A549 (cell line): Measurements from ENCODE around the gene MYADML2. TPM values are rescaled to one million over a fixed set of nuclear protein-coding genes. Genes with fewer than 3 reads are reported as not detected.
A peak's percentile ranks its signal among the peaks of the same experiment; 100 is the strongest.

Source experiments
- ATAC-seq, 2 experiments: fragments of 200-7000 bp in 1 of 2; fragments of >200 bp in 1 of 2; cut with Nextera tagmentation in 1 of 2; cut with Tn5 transposase in 1 of 2; 3 replicates each; pipeline versions ENCODE4 v1.8.0 to v1.9.1; 2018 to 2020; ENCODE audit warnings: mild to moderate bottlenecking in 1 of 2, moderate library complexity in 1 of 2
- CTCF ChIA-PET: fragments of 300-600 bp; sonication (Branson Sonifier 250); formaldehyde crosslinking; extraction: SDS; loops from one replicate; lab custom pipeline; 2021; ENCODE audit warnings: antibody characterized with exemption, inconsistent platforms; lab: Yijun Ruan, JAX
- POLR2A ChIA-PET: fragments of 350-600 bp; formaldehyde crosslinking; extraction: SDS; loops from one replicate; lab custom pipeline; 2021; ENCODE audit warnings: antibody characterized with exemption, inconsistent platforms; lab: Yijun Ruan, JAX
- DNase-seq, 2 experiments: peaks; one replicate each; pipeline versions ENCODE4 v3.0.0 to v3.0.0-alpha.2; 2011 to 2016; ENCODE audit warnings: low read depth in 1 of 2, low spot score in 1 of 2
- FAIRE-seq: peaks from 2 replicates; lab custom pipeline; 2011; peaks lifted over from hg19 to GRCh38; lab: Jason Lieb, UNC
- H3K27ac ChIP-seq, 2 experiments: fragments of >200 bp; sonication (Bioruptor Twin); formaldehyde crosslinking; 3 replicates each; pipeline ENCODE4 v1.5.1; 2016 to 2017
- H3K4me1 ChIP-seq: fragments of >200 bp; sonication (Bioruptor Twin); formaldehyde crosslinking; 3 replicates; pipeline ENCODE4 v1.6.1; 2016
- H3K4me2 ChIP-seq: fragments of >200 bp; sonication (Bioruptor Twin); formaldehyde crosslinking; 3 replicates; pipeline ENCODE4 v1.6.1; 2016
- H3K4me3 ChIP-seq: fragments of >200 bp; sonication (Bioruptor Twin); formaldehyde crosslinking; 3 replicates; pipeline ENCODE4 v1.5.1; 2016
- H3K9me3 ChIP-seq: fragments of >200 bp; sonication (Bioruptor Twin); formaldehyde crosslinking; 3 replicates; pipeline ENCODE4 v1.6.1; 2016
- CBX2 ChIP-seq: fragments of 200-600 bp; sonication (generic); IDR thresholded peaks from 2 replicates; pipeline ENCODE4 v1.6.1; 2016; ENCODE audit warnings: low read depth, mild to moderate bottlenecking, borderline replicate concordance
- CEBPB ChIP-seq, 2 experiments: fragments of >200 bp in 1 of 2; sonication (Bioruptor Twin) in 1 of 2; formaldehyde crosslinking in 1 of 2; IDR thresholded peaks; 2 replicates each; pipeline ENCODE4 v1.6.1; 2012 to 2016
- CHD4 ChIP-seq: fragments of 200-600 bp; sonication (generic); IDR thresholded peaks from 2 replicates; pipeline ENCODE4 v1.6.1; 2016; ENCODE audit warnings: antibody characterized with exemption, mild to moderate bottlenecking, borderline replicate concordance
- EHF ChIP-seq: fragments of 250-450 bp; sonication (Bioruptor Pico); IDR thresholded peaks from 2 replicates; pipeline ENCODE4 v1.5.0; 2020; ENCODE audit warnings: mild to moderate bottlenecking
- EHMT2 ChIP-seq: fragments of 200-600 bp; sonication (generic); IDR thresholded peaks from 2 replicates; pipeline ENCODE4 v1.6.1; 2016; ENCODE audit warnings: antibody characterized with exemption, low read depth, mild to moderate bottlenecking, moderate library complexity
- FOXS1 ChIP-seq: fragments of 250-450 bp; sonication (Bioruptor Pico); IDR thresholded peaks from 2 replicates; pipeline ENCODE4 v1.5.0; 2020; ENCODE audit warnings: mild to moderate bottlenecking, moderate library complexity
- HDAC2 ChIP-seq: fragments of 200-600 bp; sonication (generic); IDR thresholded peaks from 2 replicates; pipeline ENCODE4 v1.6.1; 2016
- JUN ChIP-seq, 2 experiments: fragments of >200 bp; sonication (Bioruptor Twin); formaldehyde crosslinking; IDR thresholded peaks; 2 replicates in 1 of 2; 3 replicates in 1 of 2; pipeline ENCODE4 v1.6.1; 2016 to 2017
- MYC ChIP-seq: IDR thresholded peaks from 2 replicates; pipeline ENCODE4 v1.6.1; 2012; ENCODE audit warnings: mild to moderate bottlenecking, inconsistent platforms, low read length, improper control_type of control experiment, borderline replicate concordance
- NPAS2 ChIP-seq: fragments of 250-450 bp; sonication (Bioruptor Pico); IDR thresholded peaks from 2 replicates; pipeline ENCODE4 v1.8.0; 2022; ENCODE audit warnings: mild to moderate bottlenecking, moderate library complexity, borderline replicate concordance
- POLR2A ChIP-seq: IDR thresholded peaks from 2 replicates; pipeline ENCODE4 v1.6.1; 2012; ENCODE audit warnings: mild to moderate bottlenecking, low read length
- POLR2AphosphoS2 ChIP-seq: conservative IDR thresholded peaks from 2 replicates; pipeline ENCODE4 v1.6.1; 2012; ENCODE audit warnings: low read length, improper control_type of control experiment, inconsistent platforms
- TFCP2L1 ChIP-seq: fragments of 250-450 bp; sonication (Bioruptor Pico); IDR thresholded peaks from 2 replicates; pipeline ENCODE4 v1.5.0; 2021; ENCODE audit warnings: mild to moderate bottlenecking
- TP53 ChIP-seq: fragments of 250-450 bp; sonication (Bioruptor Pico); IDR thresholded peaks from 2 replicates; pipeline ENCODE4 v1.5.0; 2021; ENCODE audit warnings: mild to moderate bottlenecking, moderate library complexity
- ZFP36 ChIP-seq: fragments of 450-650 bp; IDR thresholded peaks from 2 replicates; pipeline ENCODE4 v1.6.1; 2014; ENCODE audit warnings: borderline replicate concordance; ENCODE audit not compliant: partially characterized antibody
- WGBS: methylation state at CpG from one replicate; pipeline ENCODE4 v1.1.6; 2017; ENCODE audit errors: missing lambda C conversion rate; 5-methylcytosine and 5-hydroxymethylcytosine counted together
- polyA plus RNA-seq, 4 experiments: library from polyadenylated mRNA; depleted of rRNA in 3 of 4; stranded (reverse); fragments of >200 nt; fragmentation: RNase III in 1 of 4; extraction: RNeasy Plus Mini Kit Qiagen cat#74134 plus additional on column Dnase treatment in 1 of 4; gene quantifications; 2 replicates in 3 of 4; 3 replicates in 1 of 4; pipeline ENCODE4 v1.2.3, GENCODE V29; 2011 to 2017
- TF ChIP-seq, protein P1 (sequence below): fragments of 250-450 bp; sonication (Bioruptor Pico); IDR thresholded peaks from 2 replicates; pipeline ENCODE4 v1.5.0; 2020; ENCODE audit warnings: low read depth, mild to moderate bottlenecking, moderate library complexity
- TF ChIP-seq, protein P2 (sequence below): fragments of 450-650 bp; IDR thresholded peaks from 2 replicates; pipeline ENCODE4 v1.6.1; 2014; ENCODE audit warnings: antibody characterized with exemption
- TF ChIP-seq, protein P3 (sequence below): IDR thresholded peaks from 2 replicates; pipeline ENCODE4 v1.6.1; 2012

MYADML2 gene
- polyA plus RNA-seq, 2 of the 4 experiments (the other 2 are of a cell fraction), result not detected

DNA sequence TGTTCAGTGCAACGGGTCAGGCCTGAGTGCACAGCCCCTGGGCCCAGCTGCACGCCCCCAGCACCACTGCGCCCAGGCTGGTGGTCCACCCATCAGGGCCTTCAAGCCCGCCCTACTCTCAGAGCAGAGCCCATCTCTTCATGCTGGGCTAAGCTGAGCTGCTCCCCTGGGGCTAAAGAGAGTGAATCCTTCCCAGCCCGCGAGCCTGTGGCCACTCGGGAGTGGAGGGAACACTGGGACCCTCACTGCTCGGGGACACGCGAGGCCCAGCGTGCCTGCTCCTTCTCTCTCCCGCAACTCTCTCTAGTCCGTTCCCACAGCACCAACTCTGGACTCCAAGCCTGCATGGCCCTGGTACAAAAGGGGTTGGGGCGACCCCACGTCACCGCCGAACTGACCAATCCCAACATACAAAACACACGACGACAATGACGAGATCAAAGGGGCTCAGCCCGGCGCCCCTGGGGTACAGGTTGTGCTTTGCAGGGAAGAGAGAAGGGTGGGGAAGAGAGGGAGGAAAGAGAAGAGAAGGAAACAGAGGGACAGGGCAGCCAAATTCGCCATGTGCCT is 25.0 kb downstream of the MYADML2 start:
- 0 out of 2 replicates have a peak, but pooled peaks have one; percentile 51 for TF ChIP-seq TFCP2L1 (CRISPR knock-in tag)
- no peak; the same call in 1 of the 2 replicates for TF ChIP-seq POLR2A
- no peak for TF ChIP-seq MYC
- Histone ChIP-seq H3K4me3 (peak overlapping the region; percentile 57), H3K9me3 (no peaks in the 10 kb centered on the region), H3K27ac (peak overlapping the region; percentile 96 to 98), H3K4me1 (peaks cover 77% of the 10 kb centered on the region), H3K4me2 (peak overlapping the region; percentile 96)
- 91% methylated on average over 23 of the region's 23 CpGs for WGBS
- ATAC-seq (no peak), DNase-seq (no peak), FAIRE-seq (no peak)
- POLR2A ChIA-PET, result interaction anchor here (1.1 kb wide), 2 partner anchors 56 to 89 kb away, joined by 3 read pairs; partner anchors contain the start of gene MCRIP1
- CTCF ChIA-PET, result interaction anchor here (1.0 to 12.8 kb wide), 8 partner anchors 10 to 188 kb away, joined by 3 to 99 read pairs (median 22); partner anchors contain the start of genes ARHGDIA, CENPX, LRRC45 and NOTUM

DNA sequence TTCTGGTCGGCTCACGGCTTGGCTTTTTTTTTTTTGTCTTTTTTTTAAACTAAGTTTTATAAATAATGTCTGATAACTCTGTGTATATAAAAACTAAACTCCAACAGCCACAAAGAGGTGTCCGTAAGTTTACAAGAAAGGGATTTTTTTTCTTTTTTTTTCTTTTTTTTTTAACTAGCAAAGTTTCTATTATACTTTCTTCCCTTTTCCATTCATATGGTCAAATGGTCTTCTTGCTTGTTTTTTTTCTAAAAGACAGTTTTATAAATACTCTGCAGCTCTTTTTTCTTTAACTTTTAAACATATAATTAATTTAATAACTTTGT is 25.5 kb downstream of the MYADML2 start:
- POLR2A ChIA-PET, result no interaction called here
- CTCF ChIA-PET, result interaction anchor here (2.2 kb wide), 1 partner anchor 38 kb away, joined by 8 read pairs; no protein-coding TSS in a partner anchor

DNA sequence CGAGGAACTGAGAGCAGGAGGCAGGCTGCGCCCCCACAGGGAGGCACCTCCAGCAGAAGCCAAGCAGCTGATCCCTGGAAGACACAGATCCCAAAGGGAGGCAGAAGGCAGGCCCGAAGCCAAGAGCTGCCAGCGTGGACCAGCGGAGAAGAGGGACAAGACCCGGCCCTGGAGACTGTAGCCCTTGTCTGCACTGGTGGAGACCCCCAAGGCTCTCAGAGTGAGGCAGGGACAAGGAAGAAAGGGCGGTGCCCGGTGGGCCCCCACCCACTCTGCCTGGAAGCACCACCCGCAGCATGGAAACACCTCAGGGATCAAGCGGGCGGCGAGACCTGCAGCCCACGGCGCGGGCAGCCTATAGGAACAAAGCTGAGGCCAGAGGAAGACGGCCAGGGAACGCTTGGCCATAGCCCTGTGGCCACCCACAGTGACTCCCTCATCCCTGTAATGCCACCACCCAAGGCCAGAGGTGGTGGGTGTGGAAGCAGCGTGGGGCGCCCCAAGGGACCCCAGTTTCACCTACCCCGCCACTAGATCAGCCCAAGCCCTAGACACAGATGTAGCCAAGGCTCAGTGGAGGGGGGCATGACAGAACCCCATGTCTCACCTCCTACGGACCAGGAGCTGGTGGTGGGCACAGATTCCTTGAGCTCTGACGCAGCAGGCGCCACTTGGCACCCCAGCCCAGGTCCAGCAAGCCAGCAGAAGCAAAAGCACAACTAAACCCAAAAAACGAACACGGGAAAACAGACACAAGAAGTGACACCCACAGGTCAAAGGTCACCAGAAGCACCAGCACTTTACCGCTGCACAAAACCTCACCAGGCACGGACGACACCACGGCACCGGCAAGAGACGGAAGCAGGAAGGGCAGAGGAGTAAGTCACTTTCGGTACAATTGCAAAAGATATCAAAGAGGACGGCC is 26.2 kb downstream of the MYADML2 start:
- DNase-seq (no peak), FAIRE-seq (no peak), ATAC-seq (no peak)
- 92% methylated on average over 33 of the region's 33 CpGs for WGBS
- TF ChIP-seq, protein P1, sequence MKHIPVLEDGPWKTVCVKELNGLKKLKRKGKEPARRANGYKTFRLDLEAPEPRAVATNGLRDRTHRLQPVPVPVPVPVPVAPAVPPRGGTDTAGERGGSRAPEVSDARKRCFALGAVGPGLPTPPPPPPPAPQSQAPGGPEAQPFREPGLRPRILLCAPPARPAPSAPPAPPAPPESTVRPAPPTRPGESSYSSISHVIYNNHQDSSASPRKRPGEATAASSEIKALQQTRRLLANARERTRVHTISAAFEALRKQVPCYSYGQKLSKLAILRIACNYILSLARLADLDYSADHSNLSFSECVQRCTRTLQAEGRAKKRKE, result no peak
- TF ChIP-seq ZFP36 (no peak), CHD4 (no peak)
- no peak overlapping the region for H3K4me3 ChIP-seq
- H3K9me3 ChIP-seq, result no peaks in the 10 kb centered on the region
- peak overlapping the region; percentile 96 for H3K4me2 ChIP-seq
- CTCF ChIA-PET, result interaction anchor here (2.2 to 2.3 kb wide), 2 partner anchors 14 to 39 kb away, joined by 6 to 8 read pairs; no protein-coding TSS in a partner anchor
- H3K27ac ChIP-seq, result peak overlapping the region in 1 of 2 experiments; percentile 54; a peak in 3 of 6 replicates
- H3K4me1 ChIP-seq, result peaks cover 85% of the 10 kb centered on the region
- POLR2A ChIA-PET, result no interaction called here

More for the DNA sequence above, 25.5 kb downstream of the MYADML2 start:
- H3K4me3 ChIP-seq, result no peak overlapping the region
- H3K4me2 ChIP-seq, result peak overlapping the region; percentile 96
- TF ChIP-seq TFCP2L1 (CRISPR knock-in tag) (no peak), HDAC2 (no peak), EHMT2 (no peak), POLR2AphosphoS2 (no peak), FOXS1 (CRISPR knock-in tag) (no peak), TP53 (no peak), JUN (IDR thresholded peaks at IDR 0.05) (no peak), CBX2 (no peak), EHF (CRISPR knock-in tag) (no peak), CEBPB (IDR thresholded peaks at IDR 0.05) (no peak), NPAS2 (CRISPR knock-in tag) (no peak)
- TF ChIP-seq, protein P2, sequence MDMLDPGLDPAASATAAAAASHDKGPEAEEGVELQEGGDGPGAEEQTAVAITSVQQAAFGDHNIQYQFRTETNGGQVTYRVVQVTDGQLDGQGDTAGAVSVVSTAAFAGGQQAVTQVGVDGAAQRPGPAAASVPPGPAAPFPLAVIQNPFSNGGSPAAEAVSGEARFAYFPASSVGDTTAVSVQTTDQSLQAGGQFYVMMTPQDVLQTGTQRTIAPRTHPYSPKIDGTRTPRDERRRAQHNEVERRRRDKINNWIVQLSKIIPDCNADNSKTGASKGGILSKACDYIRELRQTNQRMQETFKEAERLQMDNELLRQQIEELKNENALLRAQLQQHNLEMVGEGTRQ, result no peak
- TF ChIP-seq, protein P3, sequence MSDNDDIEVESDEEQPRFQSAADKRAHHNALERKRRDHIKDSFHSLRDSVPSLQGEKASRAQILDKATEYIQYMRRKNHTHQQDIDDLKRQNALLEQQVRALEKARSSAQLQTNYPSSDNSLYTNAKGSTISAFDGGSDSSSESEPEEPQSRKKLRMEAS, result no peak
- H3K9me3 ChIP-seq, result no peaks in the 10 kb centered on the region
- H3K4me1 ChIP-seq, result peaks cover 83% of the 10 kb centered on the region
- H3K27ac ChIP-seq, result no peak overlapping the region; a peak in 1 of 6 replicates
- ATAC-seq, result no peak
- FAIRE-seq, result no peak
- no peak for DNase-seq
- 95% methylated on average over 3 of the region's 3 CpGs for WGBS
